Progenitor cell of endocrine pancreas (in vitro differentiated cells): ENCODE measurements around the gene AK1. TPM values are rescaled to one million over a fixed set of nuclear protein-coding genes. Genes with fewer than 3 reads are reported as not detected.
"Not testable (repeated sequence)": the region's sequence is repeated elsewhere in the genome, so short reads cannot be mapped to it uniquely, and the experiment has no call there.

Source experiments
- DNase-seq: peaks from one replicate; pipeline ENCODE4 v3.0.0; 2021; ENCODE audit warnings: low spot score; ENCODE audit not compliant: unreplicated experiment
- H3K27ac Mint-ChIP-seq: 2 replicates; pipeline ENCODE4 v1.8.0; 2021; ENCODE audit warnings: mild to moderate bottlenecking, moderate library complexity, mixed read lengths
- H3K27me3 Mint-ChIP-seq: 2 replicates; pipeline ENCODE4 v1.8.0; 2021; ENCODE audit warnings: mixed read lengths
- H3K36me3 Mint-ChIP-seq: 2 replicates; pipeline ENCODE4 v1.8.0; 2022; ENCODE audit warnings: mixed read lengths; ENCODE audit not compliant: insufficient read depth
- H3K4me1 Mint-ChIP-seq: 2 replicates; pipeline ENCODE4 v1.8.0; 2021; ENCODE audit warnings: low read depth, mixed read lengths
- H3K4me3 Mint-ChIP-seq: 2 replicates; pipeline ENCODE4 v1.8.0; 2021; ENCODE audit warnings: low read depth, mild to moderate bottlenecking, moderate library complexity, mixed read lengths
- H3K9me3 Mint-ChIP-seq: 2 replicates; pipeline ENCODE4 v1.8.0; 2021; ENCODE audit warnings: low read depth, mixed read lengths
- CTCF ChIP-seq: fragments of 200-600 bp; sonication (generic); IDR thresholded peaks from one replicate; pipeline ENCODE4 v1.5.0; 2021; ENCODE audit warnings: antibody characterized with exemption, mild to moderate bottlenecking; ENCODE audit not compliant: unreplicated experiment
- total RNA-seq: library from RNA; stranded (reverse); gene quantifications from 2 replicates; pipeline ENCODE4 v1.2.1, GENCODE V29; 2021

The AK1 gene
- total RNA-seq, 1 donor from 2014 or later, result 46.2 TPM

GRCh38 chr9:127841087-127841835 lies 36.2 kb downstream of the AK1 start:
- no peak overlapping the region for H3K27ac Mint-ChIP-seq
- H3K9me3 Mint-ChIP-seq, result no peaks in the 10 kb centered on the region
- DNase-seq, result no peak
- no peak overlapping the region for H3K4me3 Mint-ChIP-seq
- H3K27me3 Mint-ChIP-seq, result no peaks in the 10 kb centered on the region
- no peak for TF ChIP-seq CTCF
- no peaks in the 10 kb centered on the region for H3K4me1 Mint-ChIP-seq
- H3K36me3 Mint-ChIP-seq, result no peaks in the 10 kb centered on the region

DNA sequence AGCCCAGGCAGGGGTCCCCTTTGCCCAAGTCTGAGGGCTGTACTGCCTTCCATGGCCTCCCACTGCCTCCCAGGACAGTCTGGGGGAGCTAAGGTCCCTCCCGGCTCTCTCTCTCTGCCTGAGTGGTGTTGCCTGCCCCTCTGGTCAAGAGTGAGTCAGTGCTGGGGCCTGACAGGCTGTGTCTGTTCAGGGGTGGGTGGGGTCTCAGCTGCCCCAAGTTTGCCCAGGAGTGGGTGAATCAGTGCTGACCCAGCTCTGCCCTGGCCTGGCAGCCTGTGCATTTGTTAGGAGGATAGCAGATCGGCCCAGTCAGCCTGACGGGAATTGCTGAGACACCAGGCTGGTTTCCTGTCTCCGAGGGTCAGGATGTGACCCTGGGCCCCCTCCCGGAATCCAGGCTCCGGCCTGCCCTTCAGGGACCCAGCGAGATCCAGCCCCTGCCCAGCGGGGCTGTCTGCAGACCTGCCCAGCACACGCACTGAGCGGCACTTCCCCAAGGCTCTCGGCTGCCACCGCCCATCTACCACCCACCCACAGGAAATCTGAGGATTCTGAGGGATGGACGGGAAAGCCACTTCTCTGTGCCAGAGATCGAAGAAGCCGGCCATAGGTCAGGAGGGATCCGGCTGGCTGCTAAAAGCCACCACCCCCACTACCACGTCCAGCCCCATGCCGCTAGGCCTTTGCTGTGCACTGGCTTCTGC lies 38.9 kb downstream of the AK1 start:
- Mint-ChIP-seq H3K4me1 (no peaks in the 10 kb centered on the region), H3K4me3 (no peak overlapping the region), H3K27ac (no peak overlapping the region), H3K9me3 (no peaks in the 10 kb centered on the region), H3K36me3 (no peaks in the 10 kb centered on the region), H3K27me3 (no peaks in the 10 kb centered on the region)
- no peak for TF ChIP-seq CTCF
- no peak for DNase-seq

DNA sequence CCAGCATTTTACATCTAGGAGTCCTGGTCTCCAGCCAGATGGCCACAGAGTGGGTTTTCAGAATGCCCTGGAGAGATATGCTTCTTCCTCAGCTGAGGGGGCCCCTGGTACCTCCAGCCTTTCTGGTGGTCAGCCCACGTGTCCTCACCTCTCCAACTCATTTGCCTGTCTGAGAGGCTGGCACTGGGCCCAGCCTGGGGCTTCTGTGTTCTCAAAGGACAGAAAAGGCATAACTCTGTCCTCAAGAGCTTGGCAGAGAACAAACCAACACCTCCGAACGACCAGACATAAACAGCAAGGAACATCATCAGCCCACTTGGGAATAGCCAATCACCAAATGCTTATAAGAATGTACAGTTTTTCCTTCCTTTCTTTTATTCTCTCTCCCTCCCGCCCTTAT lies 40.1 kb downstream of the AK1 start:
- no peak for TF ChIP-seq CTCF
- no peaks in the 10 kb centered on the region for H3K9me3 Mint-ChIP-seq
- no peaks in the 10 kb centered on the region for H3K27me3 Mint-ChIP-seq
- no peaks in the 10 kb centered on the region for H3K4me1 Mint-ChIP-seq
- no peaks in the 10 kb centered on the region for H3K36me3 Mint-ChIP-seq
- H3K27ac Mint-ChIP-seq, result no peak overlapping the region
- no peak overlapping the region for H3K4me3 Mint-ChIP-seq
- DNase-seq, result no peak

DNA sequence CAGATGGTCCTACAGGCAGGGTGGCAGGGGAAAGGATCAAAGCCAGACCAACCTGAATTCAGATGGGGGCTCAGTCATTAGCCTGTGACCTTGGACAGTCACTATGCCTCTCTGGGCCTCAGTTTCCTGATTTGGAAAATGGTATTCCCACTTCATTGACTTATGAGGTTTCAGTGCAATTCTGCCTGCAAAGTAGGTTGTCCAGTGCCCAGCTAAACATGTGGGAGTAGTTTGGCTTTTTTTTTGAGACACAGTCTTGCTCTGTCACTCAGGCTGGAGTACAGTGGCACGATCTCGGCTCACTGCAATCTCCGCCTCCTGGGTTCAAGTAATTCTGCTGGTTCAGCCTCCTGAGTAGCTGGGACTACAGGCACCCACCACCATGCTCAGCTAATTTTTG lies 40.9 kb downstream of the AK1 start:
- H3K9me3 Mint-ChIP-seq, H3K27me3 Mint-ChIP-seq, H3K4me1 Mint-ChIP-seq, H3K4me3 Mint-ChIP-seq, H3K27ac Mint-ChIP-seq, H3K36me3 Mint-ChIP-seq, DNase-seq: not testable (repeated sequence)

DNA sequence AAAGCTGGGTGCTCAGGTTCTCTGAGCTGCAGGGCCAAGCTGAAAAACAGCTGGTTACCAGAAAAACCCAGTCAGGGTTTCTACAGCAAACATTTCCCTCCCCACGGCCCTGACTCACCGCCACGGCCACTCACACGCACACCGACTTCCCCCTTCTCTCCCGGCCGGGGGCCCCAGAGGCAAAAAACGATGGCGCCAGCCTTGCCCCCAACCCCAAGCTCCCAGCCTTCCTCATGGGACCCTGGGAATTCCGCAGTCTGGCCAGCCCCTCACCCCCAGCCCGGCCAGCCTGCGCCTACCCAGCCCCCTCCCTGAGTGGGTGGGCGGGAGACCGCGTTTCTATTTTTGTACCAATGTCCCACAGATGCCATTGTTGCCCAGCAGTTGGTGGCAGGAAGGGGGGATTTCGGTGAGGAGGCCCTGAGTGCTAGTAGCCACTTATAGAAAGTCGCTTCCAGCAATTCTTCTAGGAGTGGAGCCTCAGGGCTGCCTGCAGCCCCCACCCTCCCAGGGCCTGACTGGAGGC lies 41.4 kb downstream of the AK1 start:
- no peak overlapping the region for H3K27ac Mint-ChIP-seq
- no peaks in the 10 kb centered on the region for H3K9me3 Mint-ChIP-seq
- H3K4me3 Mint-ChIP-seq, result no peak overlapping the region
- H3K4me1 Mint-ChIP-seq, result no peaks in the 10 kb centered on the region
- no peak for DNase-seq
- no peaks in the 10 kb centered on the region for H3K36me3 Mint-ChIP-seq
- H3K27me3 Mint-ChIP-seq, result no peaks in the 10 kb centered on the region
- TF ChIP-seq CTCF, result no peak

- TF ChIP-seq CTCF, result no peak
- no peak for DNase-seq
- no peaks in the 10 kb centered on the region for H3K9me3 Mint-ChIP-seq
- H3K4me1 Mint-ChIP-seq, result peaks cover 3% of the 10 kb centered on the region
- H3K4me3 Mint-ChIP-seq, result no peak overlapping the region
- H3K27ac Mint-ChIP-seq, result no peak overlapping the region
- no peaks in the 10 kb centered on the region for H3K36me3 Mint-ChIP-seq
- peaks cover 13% of the 10 kb centered on the region for H3K27me3 Mint-ChIP-seq
These were observed 43.9 kb downstream of the AK1 start for GRCh38 chr9:127833555-127833954.
